SK-N-SH (cell line): ENCODE measurements around the gene STXBP6. TPM values are rescaled to one million over a fixed set of nuclear protein-coding genes. Genes with fewer than 3 reads are reported as not detected.

ENCODE experiments used
- CTCF ChIA-PET: fragments of 300-600, 350-600 bp; formaldehyde crosslinking; extraction: SDS; loops from one replicate; lab custom pipeline; 2021; lab: Yijun Ruan, JAX
- POLR2A ChIA-PET: fragments of 350-600 bp; sonication (Branson Sonifier 250); formaldehyde crosslinking; extraction: SDS; loops from one replicate; lab custom pipeline; 2020; ENCODE audit warnings: antibody characterized with exemption, inconsistent platforms; lab: Yijun Ruan, JAX
- DNase-seq: peaks from one replicate; pipeline ENCODE4 v3.0.0; 2012
- H2AFZ ChIP-seq: fragments of 200-600 bp; sonication (generic); 2 replicates; pipeline ENCODE4 v1.8.1; 2016; ENCODE audit warnings: antibody characterized with exemption, mild to moderate bottlenecking, low read depth
- H3F3A ChIP-seq: fragments of 200-600 bp; sonication (generic); replicated peaks from 2 replicates; pipeline ENCODE3; 2016; ENCODE audit warnings: antibody characterized with exemption, mild to moderate bottlenecking; ENCODE audit not compliant: insufficient read depth
- H3K27ac ChIP-seq, 2 experiments: fragments of 200-500 bp in 1 of 2; fragments of 200-600 bp in 1 of 2; sonication (Bioruptor generic) in 1 of 2; sonication (generic), shearing (Covaris generic) in 1 of 2; 2 replicates each; pipeline versions ENCODE4 v1.5.1 to v1.6.1; 2014 to 2016; ENCODE audit warnings: low read depth in 2 of 2, inconsistent platforms in 1 of 2, low read length in 1 of 2, mild to moderate bottlenecking in 1 of 2, mixed read lengths in 1 of 2
- H3K27me3 ChIP-seq: fragments of 200-600 bp; sonication (generic), shearing (Covaris generic); 2 replicates; pipeline ENCODE4 v1.6.1; 2016; ENCODE audit warnings: mixed run types; ENCODE audit not compliant: insufficient read depth
- H3K36me3 ChIP-seq, 2 experiments: fragments of 200-500 bp in 1 of 2; fragments of 200-600 bp in 1 of 2; sonication (Bioruptor generic) in 1 of 2; sonication (generic) in 1 of 2; replicated peaks in 1 of 2; 2 replicates each; pipeline versions ENCODE3 to v1.5.1; 2014 to 2016; ENCODE audit warnings: low read length in 1 of 2, mild to moderate bottlenecking in 1 of 2; ENCODE audit not compliant: insufficient read depth in 2 of 2, control insufficient read depth in 1 of 2
- H3K4me1 ChIP-seq, 2 experiments: fragments of 200-500 bp in 1 of 2; fragments of 200-600 bp in 1 of 2; sonication (Bioruptor generic) in 1 of 2; sonication (generic), shearing (Covaris generic) in 1 of 2; 2 replicates each; pipeline versions ENCODE4 v1.5.1 to v1.6.1; 2014 to 2016; ENCODE audit warnings: low read depth in 1 of 2, low read length in 1 of 2, mixed run types in 1 of 2; ENCODE audit not compliant: insufficient read depth in 2 of 2, control insufficient read depth in 1 of 2
- H3K4me2 ChIP-seq: fragments of 200-600 bp; sonication (generic), shearing (Covaris generic); 2 replicates; pipeline ENCODE4 v1.6.1; 2017; ENCODE audit warnings: mixed run types
- H3K4me3 ChIP-seq, 2 experiments: fragments of 200-500 bp in 1 of 2; fragments of 200-600 bp in 1 of 2; sonication (Bioruptor generic) in 1 of 2; sonication (generic), shearing (Covaris generic) in 1 of 2; 2 replicates each; pipeline versions ENCODE4 v1.5.1 to v1.8.1; 2014 to 2016; ENCODE audit warnings: low read depth in 2 of 2, inconsistent platforms in 1 of 2, low read length in 1 of 2, mild to moderate bottlenecking in 1 of 2, mixed read lengths in 1 of 2, moderate library complexity in 1 of 2
- H3K79me2 ChIP-seq: fragments of 200-600 bp; sonication (generic); 2 replicates; pipeline ENCODE4 v1.8.1; 2017; ENCODE audit warnings: mild to moderate bottlenecking; ENCODE audit not compliant: insufficient read depth
- H3K9ac ChIP-seq: fragments of 200-600 bp; sonication (generic); 2 replicates; pipeline ENCODE4 v1.6.1; 2017; ENCODE audit warnings: mixed run types
- H3K9me2 ChIP-seq: fragments of 200-600 bp; sonication (generic); 2 replicates; pipeline ENCODE4 v1.6.1; 2017; ENCODE audit warnings: mixed run types
- H3K9me3 ChIP-seq: fragments of 200-600 bp; sonication (generic); 2 replicates; pipeline ENCODE4 v1.6.1; 2017; ENCODE audit warnings: mixed run types, mild to moderate bottlenecking, moderate library complexity
- H4K20me1 ChIP-seq: fragments of 200-600 bp; sonication (generic); 2 replicates; pipeline ENCODE4 v1.6.1; 2017; ENCODE audit warnings: mild to moderate bottlenecking, mixed run types; ENCODE audit not compliant: insufficient read depth
- ELF1 ChIP-seq: IDR thresholded peaks from 2 replicates; pipeline ENCODE4 v1.4.0; 2012
- EZH2phosphoT487 ChIP-seq: fragments of 200-600 bp; sonication (generic); IDR thresholded peaks from 2 replicates; pipeline ENCODE4 v1.6.1; 2017; ENCODE audit warnings: low read depth, mixed run types, mild to moderate bottlenecking, antibody characterized with exemption, moderate library complexity, borderline replicate concordance
- FOSL2 ChIP-seq: IDR thresholded peaks from 2 replicates; pipeline ENCODE4 v1.4.0; 2012; ENCODE audit warnings: low read depth, mild to moderate bottlenecking, moderate library complexity, borderline replicate concordance
- GATA2 ChIP-seq: sonication (generic); formaldehyde crosslinking; IDR thresholded peaks from 2 replicates; pipeline ENCODE4 v1.5.0; 2020; ENCODE audit warnings: mild to moderate bottlenecking, missing genetic modification reagents
- JUND ChIP-seq: IDR thresholded peaks from 2 replicates; pipeline ENCODE4 v1.4.0; 2012
- MXI1 ChIP-seq: IDR thresholded peaks from 2 replicates; pipeline ENCODE4 v1.6.1; 2012; ENCODE audit warnings: mild to moderate bottlenecking, low read depth, low read length, improper control_type of control experiment
- POLR2AphosphoS5 ChIP-seq: IDR thresholded peaks from 2 replicates; pipeline ENCODE4 v1.6.1; 2012; ENCODE audit warnings: low read depth, low read length
- RAD21 ChIP-seq: IDR thresholded peaks from 2 replicates; pipeline ENCODE4 v1.6.1; 2012; ENCODE audit warnings: mild to moderate bottlenecking, low read length
- RXRA ChIP-seq: IDR thresholded peaks from 2 replicates; pipeline ENCODE4 v1.4.0; 2012; ENCODE audit warnings: low read depth, mild to moderate bottlenecking, borderline replicate concordance
- TCF12 ChIP-seq: IDR thresholded peaks from 2 replicates; pipeline ENCODE4 v1.4.0; 2012
- WGBS: methylation state at CpG from one replicate; pipeline ENCODE4 v1.1.6; 2017; ENCODE audit warnings: low lambda C conversion rate; 5-methylcytosine and 5-hydroxymethylcytosine counted together
- polyA plus RNA-seq, 3 experiments: library from polyadenylated mRNA; depleted of rRNA; stranded (reverse); fragments of >200 nt; gene quantifications; 2 replicates each; pipeline ENCODE4 v1.2.3, GENCODE V29; 2012
- TF ChIP-seq, protein P1 (sequence below): IDR thresholded peaks from 2 replicates; pipeline ENCODE4 v1.4.0; 2012; ENCODE audit warnings: low read depth, borderline replicate concordance
- TF ChIP-seq, protein P2 (sequence below): IDR thresholded peaks from 2 replicates; pipeline ENCODE4 v1.4.0; 2012; ENCODE audit warnings: low read depth, borderline replicate concordance
- TF ChIP-seq, protein P3 (sequence below): IDR thresholded peaks from 2 replicates; pipeline ENCODE4 v1.6.1; 2012; ENCODE audit warnings: mild to moderate bottlenecking, low read depth, low read length, moderate library complexity

STXBP6 gene
- polyA plus RNA-seq, 1 of the 3 experiments (the other 2 are of a cell fraction) = 0.16 TPM

DNA sequence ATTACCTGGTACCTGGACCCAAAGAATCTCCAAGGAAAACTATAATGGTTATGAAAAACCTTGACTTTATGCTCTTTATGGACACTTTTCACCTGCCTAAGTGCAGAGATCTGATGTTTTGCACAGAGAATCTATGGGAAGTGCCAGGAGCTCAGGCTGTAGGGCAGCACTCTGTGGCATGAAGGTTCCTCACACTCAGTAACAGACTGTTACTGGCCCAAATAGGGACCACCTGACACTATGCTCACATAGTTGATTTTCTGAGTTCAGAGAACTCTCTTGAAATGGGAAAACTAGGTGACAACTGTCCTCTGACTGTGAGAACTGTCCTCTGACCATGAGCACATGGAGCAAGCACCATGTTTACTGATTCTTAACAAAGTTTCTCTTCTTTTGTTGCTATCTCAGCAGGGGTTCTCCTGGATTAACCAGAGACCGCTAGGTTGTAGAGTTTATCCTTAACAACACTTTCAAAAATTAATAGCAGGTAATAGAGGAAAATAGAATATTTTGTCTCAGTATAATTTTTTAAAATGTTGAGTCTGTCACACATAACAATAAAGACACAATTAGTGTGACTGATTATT lies 101.6 kb downstream of the STXBP6 start:
- TF ChIP-seq RXRA (no peak), ELF1 (no peak), GATA2 (no peak), FOSL2 (no peak), POLR2AphosphoS5 (no peak), MXI1 (no peak), JUND (no peak), TCF12 (no peak), RAD21 (no peak), EZH2phosphoT487 (no peak)
- TF ChIP-seq, protein P1, sequence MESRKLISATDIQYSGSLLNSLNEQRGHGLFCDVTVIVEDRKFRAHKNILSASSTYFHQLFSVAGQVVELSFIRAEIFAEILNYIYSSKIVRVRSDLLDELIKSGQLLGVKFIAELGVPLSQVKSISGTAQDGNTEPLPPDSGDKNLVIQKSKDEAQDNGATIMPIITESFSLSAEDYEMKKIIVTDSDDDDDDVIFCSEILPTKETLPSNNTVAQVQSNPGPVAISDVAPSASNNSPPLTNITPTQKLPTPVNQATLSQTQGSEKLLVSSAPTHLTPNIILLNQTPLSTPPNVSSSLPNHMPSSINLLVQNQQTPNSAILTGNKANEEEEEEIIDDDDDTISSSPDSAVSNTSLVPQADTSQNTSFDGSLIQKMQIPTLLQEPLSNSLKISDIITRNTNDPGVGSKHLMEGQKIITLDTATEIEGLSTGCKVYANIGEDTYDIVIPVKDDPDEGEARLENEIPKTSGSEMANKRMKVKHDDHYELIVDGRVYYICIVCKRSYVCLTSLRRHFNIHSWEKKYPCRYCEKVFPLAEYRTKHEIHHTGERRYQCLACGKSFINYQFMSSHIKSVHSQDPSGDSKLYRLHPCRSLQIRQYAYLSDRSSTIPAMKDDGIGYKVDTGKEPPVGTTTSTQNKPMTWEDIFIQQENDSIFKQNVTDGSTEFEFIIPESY = no peak
- TF ChIP-seq, protein P2, sequence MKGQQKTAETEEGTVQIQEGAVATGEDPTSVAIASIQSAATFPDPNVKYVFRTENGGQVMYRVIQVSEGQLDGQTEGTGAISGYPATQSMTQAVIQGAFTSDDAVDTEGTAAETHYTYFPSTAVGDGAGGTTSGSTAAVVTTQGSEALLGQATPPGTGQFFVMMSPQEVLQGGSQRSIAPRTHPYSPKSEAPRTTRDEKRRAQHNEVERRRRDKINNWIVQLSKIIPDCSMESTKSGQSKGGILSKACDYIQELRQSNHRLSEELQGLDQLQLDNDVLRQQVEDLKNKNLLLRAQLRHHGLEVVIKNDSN = no peak
- TF ChIP-seq, protein P3, sequence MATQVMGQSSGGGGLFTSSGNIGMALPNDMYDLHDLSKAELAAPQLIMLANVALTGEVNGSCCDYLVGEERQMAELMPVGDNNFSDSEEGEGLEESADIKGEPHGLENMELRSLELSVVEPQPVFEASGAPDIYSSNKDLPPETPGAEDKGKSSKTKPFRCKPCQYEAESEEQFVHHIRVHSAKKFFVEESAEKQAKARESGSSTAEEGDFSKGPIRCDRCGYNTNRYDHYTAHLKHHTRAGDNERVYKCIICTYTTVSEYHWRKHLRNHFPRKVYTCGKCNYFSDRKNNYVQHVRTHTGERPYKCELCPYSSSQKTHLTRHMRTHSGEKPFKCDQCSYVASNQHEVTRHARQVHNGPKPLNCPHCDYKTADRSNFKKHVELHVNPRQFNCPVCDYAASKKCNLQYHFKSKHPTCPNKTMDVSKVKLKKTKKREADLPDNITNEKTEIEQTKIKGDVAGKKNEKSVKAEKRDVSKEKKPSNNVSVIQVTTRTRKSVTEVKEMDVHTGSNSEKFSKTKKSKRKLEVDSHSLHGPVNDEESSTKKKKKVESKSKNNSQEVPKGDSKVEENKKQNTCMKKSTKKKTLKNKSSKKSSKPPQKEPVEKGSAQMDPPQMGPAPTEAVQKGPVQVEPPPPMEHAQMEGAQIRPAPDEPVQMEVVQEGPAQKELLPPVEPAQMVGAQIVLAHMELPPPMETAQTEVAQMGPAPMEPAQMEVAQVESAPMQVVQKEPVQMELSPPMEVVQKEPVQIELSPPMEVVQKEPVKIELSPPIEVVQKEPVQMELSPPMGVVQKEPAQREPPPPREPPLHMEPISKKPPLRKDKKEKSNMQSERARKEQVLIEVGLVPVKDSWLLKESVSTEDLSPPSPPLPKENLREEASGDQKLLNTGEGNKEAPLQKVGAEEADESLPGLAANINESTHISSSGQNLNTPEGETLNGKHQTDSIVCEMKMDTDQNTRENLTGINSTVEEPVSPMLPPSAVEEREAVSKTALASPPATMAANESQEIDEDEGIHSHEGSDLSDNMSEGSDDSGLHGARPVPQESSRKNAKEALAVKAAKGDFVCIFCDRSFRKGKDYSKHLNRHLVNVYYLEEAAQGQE = no peak
- Histone ChIP-seq H3K4me1 (no peaks in the 10 kb centered on the region), H3K27ac (no peak overlapping the region), H3K9ac (no peak overlapping the region), H3K4me3 (no peak overlapping the region), H3K9me2 (no peaks in the 10 kb centered on the region), H3K9me3 (no peaks in the 10 kb centered on the region), H3K27me3 (no peaks in the 10 kb centered on the region), H3K4me2 (no peak overlapping the region), H2AFZ (no peak overlapping the region), H3F3A (no peaks in the 10 kb centered on the region), H3K36me3 (no peaks in the 10 kb centered on the region), H4K20me1 (no peaks in the 10 kb centered on the region), H3K79me2 (no peaks in the 10 kb centered on the region)
- DNase-seq = no peak
- WGBS = 6% methylated on average over 1 of the region's 1 CpG
- ChIA-PET POLR2A (no interaction called here), CTCF (no interaction called here)
